Measurements from ENCODE around the gene ARHGAP10.

DNA sequence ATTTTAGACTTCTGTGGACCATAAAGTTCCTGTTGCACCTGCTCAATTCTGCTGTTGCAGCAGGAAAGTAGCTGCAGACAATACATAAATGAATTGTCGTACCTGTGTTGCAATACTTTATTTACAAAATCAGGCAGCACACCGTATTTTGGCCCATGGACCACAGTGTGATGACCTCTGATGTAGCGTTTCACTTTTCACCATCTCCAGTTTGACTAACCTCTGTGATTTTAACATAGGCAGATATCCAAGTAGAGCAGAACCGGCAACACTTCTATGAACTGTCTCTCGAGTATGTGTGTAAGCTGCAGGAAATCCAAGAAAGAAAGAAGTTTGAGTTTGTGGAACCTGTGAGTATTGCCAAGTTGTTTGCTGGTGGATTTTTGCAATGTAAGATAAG lies 132.7 kb downstream of the ARHGAP10 start:
- no peak for TF ChIP-seq POLR2A (IDR thresholded peaks at IDR 0.05)
- TF ChIP-seq, protein P1, sequence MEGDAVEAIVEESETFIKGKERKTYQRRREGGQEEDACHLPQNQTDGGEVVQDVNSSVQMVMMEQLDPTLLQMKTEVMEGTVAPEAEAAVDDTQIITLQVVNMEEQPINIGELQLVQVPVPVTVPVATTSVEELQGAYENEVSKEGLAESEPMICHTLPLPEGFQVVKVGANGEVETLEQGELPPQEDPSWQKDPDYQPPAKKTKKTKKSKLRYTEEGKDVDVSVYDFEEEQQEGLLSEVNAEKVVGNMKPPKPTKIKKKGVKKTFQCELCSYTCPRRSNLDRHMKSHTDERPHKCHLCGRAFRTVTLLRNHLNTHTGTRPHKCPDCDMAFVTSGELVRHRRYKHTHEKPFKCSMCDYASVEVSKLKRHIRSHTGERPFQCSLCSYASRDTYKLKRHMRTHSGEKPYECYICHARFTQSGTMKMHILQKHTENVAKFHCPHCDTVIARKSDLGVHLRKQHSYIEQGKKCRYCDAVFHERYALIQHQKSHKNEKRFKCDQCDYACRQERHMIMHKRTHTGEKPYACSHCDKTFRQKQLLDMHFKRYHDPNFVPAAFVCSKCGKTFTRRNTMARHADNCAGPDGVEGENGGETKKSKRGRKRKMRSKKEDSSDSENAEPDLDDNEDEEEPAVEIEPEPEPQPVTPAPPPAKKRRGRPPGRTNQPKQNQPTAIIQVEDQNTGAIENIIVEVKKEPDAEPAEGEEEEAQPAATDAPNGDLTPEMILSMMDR (IDR thresholded peaks at IDR 0.05) = no peak
